ENCODE measurements around the gene C1QTNF3. TPM values are rescaled to one million over a fixed set of nuclear protein-coding genes. Genes with fewer than 3 reads are reported as not detected.

C1QTNF3 gene
- total RNA-seq, 3 donors from 2014 or later (not counting 1 experiment from before 2014, with no cell fraction given), result 10.5 to 11.4 (median 11.3) TPM

DNA sequence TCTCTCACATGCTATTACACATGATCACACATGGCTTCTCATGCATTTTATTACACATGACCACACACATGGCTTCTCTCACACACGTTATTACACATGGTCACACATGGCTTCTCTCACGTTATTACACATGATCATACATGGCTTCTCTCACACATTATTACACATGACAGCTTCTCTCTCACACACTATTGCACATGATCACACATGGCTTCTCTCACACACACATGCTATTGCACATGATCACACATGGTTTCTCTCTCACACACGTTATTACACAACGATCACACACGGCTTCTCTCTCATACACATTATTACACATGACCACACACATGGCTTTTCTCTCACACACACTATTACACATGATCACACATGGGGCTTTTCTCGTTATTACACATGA, 57.6 kb downstream of the C1QTNF3 start:
- intact Hi-C loops (cut with micrococcal nuclease), result no loop called here
- Histone ChIP-seq H3K4me1 (ENCODE audit: control insufficient read depth, insufficient read depth, low read length) (no peaks in the 10 kb centered on the region), H3K27ac (ENCODE audit: low read length) (no peak overlapping the region), H3K4me3 (ENCODE audit: low read length) (no peak overlapping the region), H3K9me3 (ENCODE audit: control insufficient read depth, insufficient read depth, low read length) (no peaks in the 10 kb centered on the region), H3K27me3 (ENCODE audit: control insufficient read depth, insufficient read depth, low read length) (no peaks in the 10 kb centered on the region), H3K36me3 (ENCODE audit: control insufficient read depth, insufficient read depth, low read length) (peaks cover 16% of the 10 kb centered on the region)
- no peak for ATAC-seq
- WGBS (ENCODE audit: insufficient coverage), result 96% methylated on average over 6 of the region's 6 CpGs
- no peak for DNase-seq
- Mint-ChIP-seq H3K27me3 (ENCODE audit: low read depth in 2 of 2) (no peaks in the 10 kb centered on the region), H3K4me3 (no peak overlapping the region), H3K9me3 (no peaks in the 10 kb centered on the region), H3K4me1 (no peaks in the 10 kb centered on the region), H3K27ac (no peak overlapping the region), H3K36me3 (no peaks in the 10 kb centered on the region)
- TF ChIP-seq CTCF (IDR thresholded peaks at IDR 0.05), result no peak

GRCh38 chr5:33984671-33985124, 58.3 kb downstream of the C1QTNF3 start, which contains the start of gene SLC45A2:
Gene SLC45A2 (minus strand): TSS chr5:33984693. CDS start chr5:33984583, 110 bp downstream.
- H3K27me3 Mint-ChIP-seq (ENCODE audit: low read depth in 2 of 2), result no peaks in the 10 kb centered on the region
- peaks cover 16% of the 10 kb centered on the region for H3K36me3 ChIP-seq (ENCODE audit: control insufficient read depth, insufficient read depth, low read length)
- no peaks in the 10 kb centered on the region for H3K9me3 Mint-ChIP-seq
- H3K27ac ChIP-seq (ENCODE audit: low read length), result no peak within 1 kb of the TSS
- no peak within 1 kb of the TSS for H3K4me3 Mint-ChIP-seq
- 88% methylated on average over 7 of the region's 7 CpGs for WGBS (ENCODE audit: insufficient coverage)
- H3K9me3 ChIP-seq (ENCODE audit: control insufficient read depth, insufficient read depth, low read length), result no peaks in the 10 kb centered on the region
- H3K4me3 ChIP-seq (ENCODE audit: low read length), result no peak within 1 kb of the TSS
- ATAC-seq (no peak), DNase-seq (no peak)
- no peaks in the 10 kb centered on the region for H3K4me1 ChIP-seq (ENCODE audit: control insufficient read depth, insufficient read depth, low read length)
- H3K27me3 ChIP-seq (ENCODE audit: control insufficient read depth, insufficient read depth, low read length), result no peaks in the 10 kb centered on the region
- H3K4me1 Mint-ChIP-seq, result no peaks in the 10 kb centered on the region
- no peak for TF ChIP-seq CTCF (IDR thresholded peaks at IDR 0.05)
- no peak within 1 kb of the TSS for H3K27ac Mint-ChIP-seq
- intact Hi-C loops (cut with micrococcal nuclease), result no loop called here
- no peaks in the 10 kb centered on the region for H3K36me3 Mint-ChIP-seq

GRCh38 chr5:33984178-33984577, 58.8 kb downstream of the C1QTNF3 start:
- no peak overlapping the region for H3K4me3 Mint-ChIP-seq
- H3K4me1 Mint-ChIP-seq, result no peaks in the 10 kb centered on the region
- Histone ChIP-seq H3K4me1 (ENCODE audit: control insufficient read depth, insufficient read depth, low read length) (no peaks in the 10 kb centered on the region), H3K4me3 (ENCODE audit: low read length) (no peak overlapping the region), H3K27ac (ENCODE audit: low read length) (no peak overlapping the region), H3K9me3 (ENCODE audit: control insufficient read depth, insufficient read depth, low read length) (no peaks in the 10 kb centered on the region), H3K27me3 (ENCODE audit: control insufficient read depth, insufficient read depth, low read length) (no peaks in the 10 kb centered on the region), H3K36me3 (ENCODE audit: control insufficient read depth, insufficient read depth, low read length) (peaks cover 14% of the 10 kb centered on the region)
- ATAC-seq (no peak), DNase-seq (no peak)
- H3K27me3 Mint-ChIP-seq (ENCODE audit: low read depth in 2 of 2), result no peaks in the 10 kb centered on the region
- TF ChIP-seq CTCF (IDR thresholded peaks at IDR 0.05), result no peak
- H3K9me3 Mint-ChIP-seq, result no peaks in the 10 kb centered on the region
- H3K36me3 Mint-ChIP-seq, result no peaks in the 10 kb centered on the region
- 96% methylated on average over 15 of the region's 15 CpGs for WGBS (ENCODE audit: insufficient coverage)
- H3K27ac Mint-ChIP-seq, result no peak overlapping the region
- intact Hi-C loops (cut with micrococcal nuclease), result no loop called here

Data from natural killer cell (primary cell).